Measurements from ENCODE around the gene PANX2.

- no peak for TF ChIP-seq CTCF (IDR thresholded peaks at IDR 0.05; ENCODE audit: low read length)
- no peak for TF ChIP-seq EZH2 (IDR thresholded peaks at IDR 0.05; ENCODE audit: borderline replicate concordance, low read length)
Measured at GRCh38 chr22:50165436-50166123, 5.0 kb upstream of the PANX2 start.

Data from OCI-LY1 (cell line).